Activated CD4-positive, alpha-beta T cell treated with anti-CD3 and anti-CD28 coated beads, Interleukin-2, amount 50 U/mL, for 48 hours (primary cell): Measurements from ENCODE around the gene NOTO.

Experiments
- DNase-seq, 2 experiments: peaks; one replicate each; pipeline ENCODE4 v3.0.0-alpha.2; 2020

NOTO gene

DNA sequence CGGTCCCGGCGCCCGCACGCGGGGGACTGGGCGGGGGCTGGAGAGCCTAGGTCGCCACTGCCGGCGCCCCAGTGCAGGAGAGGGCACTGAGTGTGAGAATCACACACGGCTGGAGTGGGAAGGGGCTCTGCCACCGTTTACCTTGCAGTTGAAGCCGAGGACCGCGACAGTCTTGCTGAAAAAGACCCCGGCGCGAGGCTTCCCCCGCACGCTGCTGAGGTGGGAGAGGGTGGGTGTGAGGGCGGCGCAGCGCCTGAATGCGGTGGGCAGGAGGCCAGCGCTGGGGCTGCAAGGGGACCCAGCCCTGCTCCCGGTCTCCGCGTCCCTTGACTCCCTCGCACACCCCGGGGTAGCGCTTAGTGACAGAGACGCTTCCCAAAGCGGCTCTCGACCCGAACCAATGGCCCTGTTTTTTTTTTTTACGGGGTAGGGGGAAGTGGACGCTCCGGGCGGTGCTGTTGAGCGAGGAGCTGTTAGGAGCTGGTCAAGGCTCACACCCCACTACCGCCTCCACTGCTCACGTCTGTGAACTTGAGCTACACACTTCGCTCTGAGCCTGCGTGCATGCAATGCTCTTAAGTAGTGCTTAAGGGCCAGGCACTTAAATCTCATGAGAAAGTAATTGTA, 794 bp downstream of the NOTO start:
- no peak for DNase-seq

DNA sequence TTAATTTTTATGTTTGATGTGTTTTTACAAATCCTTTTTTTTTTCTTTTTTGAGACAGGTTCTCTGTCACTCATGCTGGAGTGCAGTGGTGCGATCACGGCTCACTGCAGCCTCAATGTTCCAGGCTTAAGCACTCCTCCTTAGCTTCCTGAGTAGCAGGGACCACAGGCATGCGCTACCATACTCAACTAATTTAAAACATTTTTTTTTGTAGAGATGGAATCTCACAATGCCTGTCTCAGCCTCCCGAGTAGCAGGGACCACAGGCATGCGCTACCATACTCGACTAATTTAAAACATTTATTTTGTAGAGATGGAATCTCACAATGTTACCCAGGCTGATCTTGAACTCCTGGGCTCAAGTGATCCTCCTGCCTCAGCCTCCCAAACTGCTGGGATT, 3.2 kb downstream of the NOTO start:
- DNase-seq: no peak

DNA sequence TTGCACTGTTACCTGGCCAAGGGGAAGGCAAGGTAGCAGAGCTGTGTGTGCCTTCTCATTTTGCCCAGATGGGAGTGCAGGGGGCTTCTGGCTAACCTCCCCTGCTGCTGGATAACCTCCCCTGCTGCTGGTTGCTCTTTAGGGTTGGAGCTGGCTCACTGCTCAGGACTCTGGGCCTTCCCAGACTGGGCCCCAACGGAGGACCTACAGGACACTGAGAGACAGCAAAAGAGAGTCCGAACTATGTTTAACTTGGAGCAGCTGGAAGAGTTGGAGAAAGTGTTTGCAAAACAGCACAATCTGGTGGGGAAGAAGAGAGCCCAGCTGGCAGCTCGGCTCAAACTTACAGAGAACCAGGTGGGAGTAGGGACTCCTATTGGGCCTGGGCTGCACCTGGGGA, 5.9 kb downstream of the NOTO start:
- no peak for DNase-seq

DNA sequence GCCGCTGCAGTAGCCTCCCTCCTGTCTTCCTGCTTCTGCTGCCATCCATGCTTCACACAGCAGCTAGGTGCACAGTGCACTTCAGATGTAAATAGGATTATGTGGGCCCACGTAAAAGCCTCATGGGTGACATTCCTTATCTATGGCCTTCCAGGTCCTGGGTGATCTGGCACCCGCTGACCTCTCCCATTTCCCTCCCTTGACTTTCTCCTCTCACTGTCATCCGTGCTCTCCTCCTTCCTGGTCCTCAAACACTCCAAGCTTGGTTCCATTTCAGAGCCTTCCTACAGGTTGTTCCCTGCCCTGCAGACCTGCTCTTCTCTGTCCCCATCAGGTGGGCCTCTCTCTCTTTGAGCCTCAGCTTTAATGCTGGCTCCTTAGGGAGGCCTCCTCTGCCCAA, 7.6 kb downstream of the NOTO start:
- no peak for DNase-seq

DNA sequence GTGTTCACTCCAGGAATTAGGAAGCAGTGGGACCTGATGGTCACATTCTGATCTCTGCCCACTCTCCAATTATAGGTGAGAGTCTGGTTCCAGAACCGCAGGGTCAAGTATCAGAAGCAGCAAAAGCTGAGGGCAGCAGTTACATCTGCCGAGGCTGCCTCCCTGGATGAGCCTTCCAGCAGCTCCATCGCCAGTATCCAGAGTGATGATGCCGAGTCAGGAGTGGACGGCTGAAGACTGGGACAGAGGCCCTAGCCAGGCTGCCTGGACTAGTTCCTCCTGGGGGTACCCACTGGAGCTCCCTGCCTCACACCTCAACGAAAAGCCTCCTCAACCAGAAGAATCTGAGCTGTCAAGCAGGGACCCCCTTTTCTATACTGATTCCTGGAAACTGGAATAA, 8.3 kb downstream of the NOTO start:
- DNase-seq: no peak

DNA sequence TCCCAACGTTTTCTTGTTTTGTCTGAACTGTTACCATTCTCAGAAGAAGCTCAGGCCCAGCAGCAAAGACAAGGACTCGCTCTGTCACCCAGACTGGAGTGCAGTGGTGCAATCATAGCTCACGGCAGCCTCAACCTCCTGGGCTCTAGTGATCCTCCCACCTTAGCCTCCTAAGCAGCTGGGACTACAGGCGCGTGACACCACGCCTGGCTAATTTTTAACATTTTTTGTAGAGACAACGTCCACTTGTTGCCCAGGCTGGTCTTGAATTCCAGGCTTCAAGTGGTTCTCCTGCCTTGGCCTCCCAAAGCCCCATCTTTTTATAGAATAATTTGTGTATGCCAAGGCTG, 9.7 kb downstream of the NOTO start:
- no peak for DNase-seq

DNA sequence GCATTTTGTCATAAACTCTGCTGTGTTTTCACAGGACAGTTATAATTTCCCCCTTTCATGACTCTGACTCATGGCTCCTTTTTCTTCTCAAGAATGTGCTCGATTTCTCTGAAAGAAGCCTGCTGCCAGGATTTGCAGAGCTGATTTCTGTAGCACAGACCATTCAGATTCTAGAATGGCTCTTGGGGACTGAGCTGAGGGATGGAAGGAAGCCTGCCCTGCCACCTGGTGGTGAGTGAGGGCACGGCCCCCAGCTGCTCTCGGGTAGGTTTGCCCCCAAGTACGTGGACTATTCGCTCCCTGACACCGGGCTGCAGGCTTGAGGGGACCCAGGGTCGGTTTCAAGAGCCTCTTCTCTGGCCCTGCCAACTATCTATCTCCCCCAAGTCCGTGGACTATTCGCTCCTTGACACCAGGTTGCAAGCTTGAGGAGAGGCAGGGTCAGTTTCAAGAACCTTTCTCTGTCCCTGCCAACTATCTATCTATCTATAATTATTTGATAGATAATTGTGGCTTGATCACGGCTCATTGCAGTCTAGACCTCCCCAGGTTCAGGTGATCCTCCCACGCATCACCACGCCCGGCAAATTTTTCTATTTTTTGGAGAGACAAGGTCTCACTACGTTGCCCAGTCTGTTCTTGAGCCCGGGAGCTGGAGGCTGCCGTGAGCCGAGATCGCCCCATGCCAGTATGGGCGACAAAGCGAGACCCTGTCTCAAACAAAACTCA, 10.2 kb downstream of the NOTO start:
- peak; percentile 80 to 85 for DNase-seq

DNA sequence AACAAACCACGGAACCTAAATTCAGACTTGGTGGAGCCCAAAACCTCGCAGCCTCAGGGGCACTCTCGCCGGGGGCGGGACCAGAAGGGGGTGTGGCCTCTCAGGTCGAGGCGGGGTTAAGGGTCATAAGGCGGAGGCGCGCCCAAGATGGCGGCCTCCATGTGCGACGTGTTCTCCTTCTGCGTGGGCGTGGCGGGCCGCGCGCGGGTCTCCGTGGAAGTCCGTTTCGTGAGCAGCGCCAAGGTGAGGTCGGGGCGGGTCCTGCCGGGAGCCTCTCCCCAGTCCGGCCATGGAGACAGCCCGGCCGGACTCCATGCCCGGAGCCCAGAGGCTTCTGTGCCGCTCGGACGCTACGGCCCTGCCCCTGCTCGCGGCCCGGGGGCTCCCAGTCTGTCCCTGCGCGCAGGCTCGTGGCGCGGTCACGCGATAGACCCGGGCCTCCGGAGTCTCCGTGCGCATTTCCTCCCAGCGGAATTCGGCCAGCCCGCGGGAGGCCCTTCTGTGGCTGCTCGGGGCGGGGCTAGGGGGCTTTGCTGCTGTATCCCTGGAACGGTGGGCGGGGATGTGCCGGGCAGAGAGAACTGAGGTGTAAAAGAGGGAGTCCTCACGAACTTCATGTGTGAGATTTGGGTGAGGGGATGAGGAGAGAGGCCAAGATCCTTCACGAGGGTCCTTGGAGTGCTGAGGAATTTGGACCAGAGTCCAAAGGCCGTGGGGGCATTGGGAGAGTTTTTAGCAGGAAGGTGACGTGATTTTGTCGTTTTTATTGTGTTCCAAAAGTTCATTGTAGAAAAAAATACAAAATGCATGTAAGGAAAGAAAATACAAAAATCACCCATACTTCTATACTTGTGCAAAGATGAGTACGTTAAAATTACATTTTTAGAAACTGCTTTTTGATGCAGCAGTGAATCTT, 12.0 kb downstream of the NOTO start, which contains the start of gene SMYD5:
Gene SMYD5, plus strand, starts transcription at position 126 of the 916 bp plus-strand sequence. Its CDS starts 22 bp downstream, at position 148.
- peak; percentile 96 to 97 for DNase-seq

DNA sequence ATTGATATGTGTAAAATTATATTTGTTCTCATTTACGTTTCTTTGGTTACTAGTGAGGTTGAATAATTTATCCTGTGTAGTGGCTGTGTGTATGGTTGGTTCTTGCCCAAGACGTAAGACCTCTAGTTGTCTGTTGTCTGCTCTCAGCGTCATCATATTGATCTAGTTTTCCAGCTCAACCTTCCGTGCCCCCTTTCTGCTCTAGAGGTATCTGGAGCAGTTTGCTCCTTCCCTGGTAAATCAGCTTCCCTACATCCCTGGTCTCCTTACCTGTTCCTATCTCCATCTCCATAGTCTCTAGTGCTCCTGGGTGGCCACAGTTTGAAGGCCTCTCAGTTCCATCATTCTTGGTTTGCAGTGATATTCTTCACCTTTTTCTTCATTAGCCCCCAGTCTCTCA, 12.9 kb downstream of the NOTO start:
- DNase-seq: no peak

DNA sequence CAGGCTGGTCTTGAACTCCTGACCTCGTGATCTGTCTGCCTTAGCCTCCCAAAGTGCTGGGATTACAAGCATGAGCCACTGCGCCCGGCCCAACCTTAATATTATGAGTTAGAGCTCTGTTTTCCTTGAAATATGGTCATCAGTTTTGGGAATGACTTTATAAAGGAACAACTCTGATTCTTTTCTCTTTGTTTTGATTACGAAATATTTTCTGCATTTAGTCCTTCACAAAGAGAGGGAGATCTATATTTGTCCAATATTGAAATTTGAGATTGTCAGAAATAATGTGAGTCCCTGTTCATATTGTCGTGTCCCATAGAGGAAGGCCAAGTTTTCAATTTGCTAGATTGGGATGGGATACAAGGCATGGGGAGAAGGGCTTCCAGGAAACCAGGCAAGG, 14.8 kb downstream of the NOTO start:
- no peak for DNase-seq

DNA sequence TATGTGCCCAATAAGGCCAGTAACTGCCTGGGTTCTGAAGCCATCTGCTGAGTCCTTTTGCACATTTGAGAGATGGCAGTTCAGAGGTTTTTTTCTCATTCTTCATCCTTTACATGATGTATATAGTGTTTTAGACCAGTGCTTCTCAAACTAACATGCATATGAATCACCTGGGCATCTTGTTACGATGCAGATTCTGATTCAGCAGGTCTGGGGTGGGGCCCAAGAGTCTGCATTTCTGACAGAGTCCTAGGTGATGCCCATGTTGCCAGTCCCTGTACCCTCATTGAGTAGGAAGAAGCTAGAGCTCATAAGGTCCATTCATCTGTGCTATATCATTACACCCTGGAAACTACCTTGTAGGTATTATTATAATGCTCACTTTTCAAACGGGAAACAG, 15.5 kb downstream of the NOTO start:
- DNase-seq: no peak

DNA sequence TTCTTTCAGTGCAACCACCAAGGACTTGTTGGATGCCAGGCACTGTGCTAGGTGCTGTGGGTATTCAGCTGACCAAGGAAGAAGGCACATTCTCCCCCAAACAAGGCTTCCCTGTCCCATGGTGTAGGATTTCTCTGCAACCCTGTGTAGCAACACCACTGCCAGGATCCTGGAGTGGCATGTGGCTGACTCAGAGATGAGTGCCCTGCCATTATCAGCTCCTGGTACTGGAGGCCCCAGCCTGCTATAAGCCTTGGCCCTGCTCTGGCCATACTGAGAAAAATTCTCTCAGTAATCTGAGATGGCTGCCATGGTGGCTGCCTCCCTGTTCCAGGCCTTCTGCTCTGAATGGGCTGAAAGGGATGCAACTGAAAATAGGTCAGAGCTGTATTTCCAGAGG, 15.9 kb downstream of the NOTO start:
- no peak for DNase-seq

DNA sequence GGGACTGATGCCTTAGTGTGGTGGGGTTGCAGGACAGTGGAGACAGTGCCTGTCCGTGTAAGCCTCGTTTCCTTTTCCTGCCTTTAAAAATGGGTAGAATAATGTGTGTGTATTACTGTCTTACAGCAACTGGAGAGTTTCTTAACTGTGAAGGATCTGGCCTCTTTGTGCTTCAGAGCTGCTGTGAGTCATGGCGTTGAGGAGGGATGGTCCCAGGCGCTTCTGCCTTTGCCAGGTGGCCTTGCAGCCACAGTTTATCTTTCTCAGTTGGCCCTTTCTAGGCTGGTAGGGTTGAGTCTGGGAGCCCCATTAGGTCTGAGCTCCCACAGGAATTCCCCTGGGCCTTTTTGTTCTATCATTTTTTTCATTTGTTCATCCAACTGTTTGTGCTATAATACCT, 21.4 kb downstream of the NOTO start:
- no peak for DNase-seq

DNA sequence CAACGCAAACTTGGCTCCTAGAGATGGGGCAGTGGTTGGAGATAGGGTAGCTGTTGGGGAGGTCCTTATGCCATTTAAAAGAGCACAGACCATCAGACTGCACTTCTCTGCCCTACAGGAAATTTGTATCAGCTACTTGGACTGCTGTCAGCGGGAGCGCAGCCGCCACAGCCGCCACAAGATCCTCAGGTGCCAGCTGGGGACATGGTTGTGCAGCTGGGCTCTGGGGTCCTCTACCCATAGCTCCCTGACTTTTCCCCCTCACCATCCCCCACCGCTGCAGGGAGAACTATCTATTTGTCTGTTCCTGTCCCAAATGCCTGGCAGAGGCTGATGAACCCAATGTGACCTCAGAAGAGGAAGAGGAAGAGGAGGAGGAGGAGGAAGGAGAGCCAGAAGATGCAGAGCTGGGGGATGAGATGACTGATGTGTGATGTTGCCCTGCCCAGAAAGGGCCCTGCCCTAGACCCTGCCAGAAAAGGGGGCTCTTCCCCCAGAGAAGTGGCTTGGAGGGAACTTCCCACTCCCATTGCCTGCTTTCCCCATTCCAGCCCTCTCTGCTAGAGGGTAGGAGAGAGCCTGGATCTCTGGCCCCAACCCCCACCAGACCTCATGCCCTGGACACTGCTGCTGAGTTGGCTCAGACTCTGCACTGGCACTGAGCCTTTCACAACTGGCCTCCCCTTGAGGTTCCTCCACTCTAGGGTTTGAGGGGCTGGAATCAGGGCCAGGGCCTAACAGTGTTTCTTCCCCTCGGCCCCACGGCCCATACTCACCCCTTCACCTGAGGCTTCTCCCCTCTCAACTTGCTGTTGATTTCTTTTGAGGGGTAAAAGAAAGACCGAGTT, 23.4 kb downstream of the NOTO start:
- no peak for DNase-seq

DNA sequence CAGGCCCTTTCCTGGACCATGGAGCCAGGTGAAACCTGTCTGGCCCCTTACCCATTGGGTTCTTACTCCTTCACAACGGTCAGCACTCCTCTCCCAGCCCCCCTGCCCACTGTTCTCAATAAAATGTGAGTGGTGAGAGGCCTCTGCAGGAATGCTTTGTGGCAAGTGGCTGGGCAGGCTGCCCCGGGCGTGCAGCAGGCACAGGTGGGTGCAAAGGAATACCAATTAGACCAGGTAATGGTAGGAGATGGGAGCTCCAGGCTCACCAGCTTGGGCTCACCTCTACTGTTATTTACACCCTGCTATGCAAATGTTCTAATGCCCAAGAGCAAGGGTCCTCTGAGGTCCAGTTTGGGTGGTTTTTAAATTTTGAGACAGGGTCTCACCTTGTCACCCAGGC, 24.7 kb downstream of the NOTO start:
- DNase-seq: no peak

DNA sequence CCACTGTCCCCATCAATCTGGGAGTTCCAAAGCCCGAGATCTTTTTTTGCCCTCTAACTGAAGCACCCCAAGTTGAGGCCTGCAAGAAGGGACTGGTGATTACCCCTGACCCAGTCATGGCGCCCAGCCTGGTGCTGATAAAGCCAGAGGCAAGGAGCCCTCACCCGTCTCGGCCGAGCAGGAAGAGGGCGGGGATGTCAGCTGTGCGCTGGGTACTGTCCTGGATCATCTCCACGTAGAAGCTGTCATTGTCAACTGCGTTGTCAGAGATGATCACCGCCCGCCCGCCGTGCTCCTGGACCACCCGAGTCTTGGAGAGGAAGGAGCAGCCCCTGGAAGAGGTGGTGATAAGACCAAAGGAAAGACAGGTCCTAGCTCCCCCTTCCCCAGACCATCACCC, 26.3 kb downstream of the NOTO start:
- no peak for DNase-seq

DNA sequence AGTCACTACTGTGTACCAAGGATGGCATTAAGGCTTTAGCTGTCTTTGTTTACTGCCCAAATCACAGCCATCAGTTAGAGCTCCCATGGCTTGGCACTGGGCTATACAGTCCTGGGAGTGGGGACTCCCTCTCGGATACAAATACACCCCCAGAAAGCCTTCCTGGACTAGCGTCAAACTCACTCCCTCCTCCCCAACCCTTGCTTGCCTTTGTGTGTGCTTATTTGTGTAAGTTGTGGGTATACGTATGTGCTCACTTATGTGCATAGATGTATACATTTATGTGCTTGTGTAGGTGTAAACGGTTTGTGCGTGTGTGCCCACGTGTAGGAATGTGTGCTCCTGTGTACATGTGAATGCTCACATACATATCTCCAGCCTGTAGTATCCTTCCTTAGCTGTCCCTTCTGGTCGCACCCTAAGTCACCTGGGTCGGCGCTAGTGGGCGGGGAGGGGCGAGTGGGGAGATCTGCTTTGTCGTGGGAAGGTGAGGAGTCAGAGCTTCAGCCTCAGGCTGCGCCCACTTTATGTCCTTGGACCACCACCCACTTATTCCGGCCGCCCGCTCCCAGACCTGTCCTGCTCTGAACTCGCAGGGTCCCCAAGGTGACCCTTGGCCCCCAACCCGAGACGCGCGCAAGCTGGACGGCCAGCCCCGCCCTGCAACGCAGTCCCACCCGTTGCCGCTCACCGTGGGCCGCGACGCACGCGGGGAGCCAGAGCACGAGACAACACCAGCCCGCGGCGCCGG, 30.2 kb downstream of the NOTO start:
- DNase-seq: peak; percentile 45 to 54

DNA sequence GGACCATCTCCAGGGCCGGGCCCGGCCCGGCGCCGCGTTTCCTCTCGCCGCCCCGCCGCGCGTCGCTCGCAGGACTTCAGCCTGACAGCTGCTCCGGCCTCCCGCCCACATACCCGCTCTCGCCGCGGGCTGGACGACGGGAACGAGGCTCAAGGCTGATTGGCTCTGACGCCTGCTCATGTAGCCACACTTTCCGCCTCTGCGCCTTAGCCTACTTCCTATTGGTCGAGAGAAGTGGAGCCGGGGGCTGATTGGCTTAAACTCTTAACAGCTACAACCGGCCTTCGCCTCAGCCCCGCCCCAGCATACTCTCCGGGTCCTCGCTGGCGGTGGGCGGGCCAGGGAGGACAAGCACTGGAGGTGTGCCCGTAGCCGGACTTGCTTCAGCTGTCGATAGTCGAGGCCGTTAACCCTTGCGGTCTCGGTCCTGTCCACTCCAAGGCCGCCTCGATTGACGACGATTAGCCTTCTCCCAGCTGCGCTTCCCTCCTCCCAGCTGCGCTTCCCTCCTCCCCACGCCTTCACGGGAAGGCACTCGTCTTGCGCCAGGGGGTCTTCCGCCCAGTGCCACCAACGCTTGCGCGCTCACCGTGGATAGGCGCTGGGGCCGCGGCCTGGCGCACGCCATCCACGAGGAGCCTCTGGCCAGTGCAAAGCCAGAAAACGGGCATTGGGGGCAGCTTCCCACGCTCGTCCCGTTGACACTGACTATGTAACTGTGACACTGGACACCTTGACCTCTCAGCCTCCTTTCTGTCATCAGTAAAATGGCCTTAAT, 31.0 kb downstream of the NOTO start, which contains the start of gene PRADC1:
Gene PRADC1, minus strand, starts transcription at position 86 of the 778 bp plus-strand sequence. Its CDS starts 79 bp downstream, at position 7.
- peak; percentile 91 to 95 for DNase-seq

DNA sequence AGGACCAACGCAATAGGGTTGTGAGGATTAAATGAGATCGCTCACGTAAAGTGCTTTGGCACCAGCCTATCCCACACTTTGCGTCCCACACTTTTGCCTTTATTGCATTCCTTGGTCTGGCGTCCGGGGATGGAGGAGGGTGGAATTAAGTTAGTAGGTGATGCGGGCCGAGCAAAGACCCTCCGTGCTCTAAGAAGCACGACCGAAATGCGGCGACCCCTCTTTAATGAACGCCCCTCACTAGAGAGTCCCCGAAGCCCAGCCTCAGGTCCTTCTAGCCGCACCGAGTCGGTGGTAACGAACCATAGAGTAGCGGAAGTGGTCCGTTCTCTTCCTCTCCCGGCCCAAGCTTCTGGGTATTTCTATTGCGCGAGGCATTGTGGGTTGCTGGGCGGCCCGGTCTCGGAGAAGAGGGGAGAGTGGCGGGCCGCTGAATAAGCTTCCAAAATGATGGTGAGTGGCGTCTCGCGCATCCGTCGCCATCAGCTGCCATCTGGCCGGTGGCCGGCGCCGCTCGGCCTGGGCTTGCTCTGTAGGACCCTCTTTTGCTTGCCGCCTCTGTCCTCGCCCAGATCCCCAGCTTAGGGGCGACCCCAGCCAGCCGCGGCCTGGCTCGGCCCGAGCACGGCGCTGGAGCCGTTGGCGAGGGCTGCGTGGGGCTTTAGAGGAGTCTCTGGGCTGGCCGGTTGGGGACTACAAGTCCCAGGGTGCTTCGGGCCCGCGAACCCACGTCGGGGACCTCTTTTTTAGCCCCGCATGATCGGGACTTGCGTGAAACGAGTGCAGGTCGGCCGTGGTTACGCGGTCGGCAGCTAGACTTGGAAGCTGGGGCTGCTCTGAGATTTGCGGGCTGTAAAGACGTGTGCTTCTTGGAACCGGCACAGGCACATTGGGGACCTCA, 31.8 kb downstream of the NOTO start, which contains the start of gene CCT7:
Gene CCT7, plus strand, starts transcription at position 377 of the 901 bp plus-strand sequence. Its CDS starts 71 bp downstream, at position 448.
- peak; percentile 82 to 86 for DNase-seq
